ENCODE measurements around the gene DNM1.

GRCh38 chr9:128175102-128175563 lies 28.0 kb upstream of the DNM1 start:
- TF ChIP-seq CTCF (conservative IDR thresholded peaks at IDR 0.05; ENCODE audit: low read length) (no peak), EZH2phosphoT487 (IDR thresholded peaks at IDR 0.05; ENCODE audit: borderline replicate concordance, low read depth, low read length) (no peak)
